ENCODE results near the gene MTRFR.

MTRFR gene

GRCh38 chr12:123284669-123285068 is 51.4 kb downstream of the MTRFR start:
- TF ChIP-seq CTCF (conservative IDR thresholded peaks at IDR 0.05; ENCODE audit: control insufficient read depth, insufficient read depth, low read depth, low read length), result no peak
- H3K4me3 ChIP-seq (ENCODE audit: control insufficient read depth, low read depth, low read length), result no peak overlapping the region
- DNase-seq (ENCODE audit: low read depth), result no peak

- TF ChIP-seq CTCF (conservative IDR thresholded peaks at IDR 0.05; ENCODE audit: control insufficient read depth, insufficient read depth, low read depth, low read length), result no peak
- no peak overlapping the region for H3K4me3 ChIP-seq (ENCODE audit: control insufficient read depth, low read depth, low read length)
- no peak for DNase-seq (ENCODE audit: low read depth)
These were observed 53.6 kb downstream of the MTRFR start for GRCh38 chr12:123286652-123287373.

- no peak for TF ChIP-seq CTCF (conservative IDR thresholded peaks at IDR 0.05; ENCODE audit: control insufficient read depth, insufficient read depth, low read depth, low read length)
- no peak for DNase-seq (ENCODE audit: low read depth)
These were observed 55.6 kb downstream of the MTRFR start for GRCh38 chr12:123288751-123289346.

GRCh38 chr12:123289911-123290310 is 56.7 kb downstream of the MTRFR start:
- DNase-seq (ENCODE audit: low read depth), result no peak
- no peak overlapping the region for H3K4me3 ChIP-seq (ENCODE audit: control insufficient read depth, low read depth, low read length)
- TF ChIP-seq CTCF (conservative IDR thresholded peaks at IDR 0.05; ENCODE audit: control insufficient read depth, insufficient read depth, low read depth, low read length), result no peak

More at GRCh38 chr12:123288751-123289346, 55.6 kb downstream of the MTRFR start:
- H3K4me3 ChIP-seq (ENCODE audit: control insufficient read depth, low read depth, low read length), result no peak overlapping the region

GRCh38 chr12:123293178-123293760 is 60.0 kb downstream of the MTRFR start:
- H3K4me3 ChIP-seq (ENCODE audit: control insufficient read depth, low read depth, low read length), result no peak overlapping the region
- no peak for TF ChIP-seq CTCF (conservative IDR thresholded peaks at IDR 0.05; ENCODE audit: control insufficient read depth, insufficient read depth, low read depth, low read length)
- DNase-seq (ENCODE audit: low read depth), result no peak

GRCh38 chr12:123305136-123305535 is 71.9 kb downstream of the MTRFR start:
- DNase-seq (ENCODE audit: low read depth), result no peak
- no peak for TF ChIP-seq CTCF (conservative IDR thresholded peaks at IDR 0.05; ENCODE audit: control insufficient read depth, insufficient read depth, low read depth, low read length)
- H3K4me3 ChIP-seq (ENCODE audit: control insufficient read depth, low read depth, low read length), result no peak overlapping the region
